Calu3 (cell line): ENCODE results near the gene MALRD1. TPM values are rescaled to one million over a fixed set of nuclear protein-coding genes. Genes with fewer than 3 reads are reported as not detected.

Experiments
- BruUV-seq: library from RNA; stranded (reverse); fragments of 400-500 nt; replicated peaks from 2 replicates; lab custom pipeline; 2021; lab: Mats Ljungman, UMichigan
- CTCF ChIA-PET: fragments of 300-600 bp; sonication (Branson Sonifier 250); formaldehyde crosslinking; loops from one replicate; lab custom pipeline; 2022; ENCODE audit warnings: antibody characterized with exemption; lab: Charles Lee
- DNase-seq: peaks from one replicate; pipeline ENCODE4 v3.0.0; 2022
- H3K27ac Mint-ChIP-seq: one replicate; pipeline ENCODE4 v1.8.0; 2022; ENCODE audit warnings: mixed read lengths; ENCODE audit not compliant: unreplicated experiment
- H3K27me3 Mint-ChIP-seq: one replicate; pipeline ENCODE4 v1.8.0; 2022; ENCODE audit warnings: mixed read lengths; ENCODE audit not compliant: unreplicated experiment
- H3K36me3 Mint-ChIP-seq: one replicate; pipeline ENCODE4 v1.8.0; 2022; ENCODE audit warnings: mild to moderate bottlenecking, moderate library complexity, mixed read lengths; ENCODE audit not compliant: insufficient read depth, unreplicated experiment
- H3K4me1 Mint-ChIP-seq: one replicate; pipeline ENCODE4 v1.8.0; 2022; ENCODE audit warnings: mild to moderate bottlenecking, low read depth, mixed read lengths; ENCODE audit not compliant: unreplicated experiment
- H3K4me3 Mint-ChIP-seq: one replicate; pipeline ENCODE4 v1.8.0; 2022; ENCODE audit warnings: mild to moderate bottlenecking, low read depth, moderate library complexity, mixed read lengths; ENCODE audit not compliant: unreplicated experiment
- H3K9me3 Mint-ChIP-seq: one replicate; pipeline ENCODE4 v1.8.0; 2022; ENCODE audit warnings: low read depth, mixed read lengths; ENCODE audit not compliant: unreplicated experiment
- intact Hi-C: fragments of 100-400 bp; cut with micrococcal nuclease; formaldehyde crosslinking; loops from one replicate; pipeline ENCODE4 v1.10.0; 2022; ENCODE audit not compliant: unreplicated experiment
- total RNA-seq: library from RNA; stranded (reverse); gene quantifications from 2 replicates; pipeline ENCODE4 v1.2.3, GENCODE V29; 2022
- TF ChIP-seq, protein P1 (sequence below): fragments of 200-600 bp; IDR thresholded peaks from one replicate; pipeline ENCODE4 v1.8.0; 2022; ENCODE audit warnings: antibody characterized with exemption; ENCODE audit not compliant: unreplicated experiment

Gene MALRD1
- total RNA-seq, 1 experiment from 2014 or later = not detected

- Mint-ChIP-seq H3K4me1 (no peaks in the 10 kb centered on the region), H3K4me3 (no peak overlapping the region), H3K36me3 (no peaks in the 10 kb centered on the region), H3K9me3 (no peaks in the 10 kb centered on the region), H3K27ac (no peak overlapping the region), H3K27me3 (no peaks in the 10 kb centered on the region)
- no peak for DNase-seq
- CTCF ChIA-PET = no interaction called here
- intact Hi-C loops = no loop called here
- no TSS peak for BruUV-seq
- TF ChIP-seq, protein P1, sequence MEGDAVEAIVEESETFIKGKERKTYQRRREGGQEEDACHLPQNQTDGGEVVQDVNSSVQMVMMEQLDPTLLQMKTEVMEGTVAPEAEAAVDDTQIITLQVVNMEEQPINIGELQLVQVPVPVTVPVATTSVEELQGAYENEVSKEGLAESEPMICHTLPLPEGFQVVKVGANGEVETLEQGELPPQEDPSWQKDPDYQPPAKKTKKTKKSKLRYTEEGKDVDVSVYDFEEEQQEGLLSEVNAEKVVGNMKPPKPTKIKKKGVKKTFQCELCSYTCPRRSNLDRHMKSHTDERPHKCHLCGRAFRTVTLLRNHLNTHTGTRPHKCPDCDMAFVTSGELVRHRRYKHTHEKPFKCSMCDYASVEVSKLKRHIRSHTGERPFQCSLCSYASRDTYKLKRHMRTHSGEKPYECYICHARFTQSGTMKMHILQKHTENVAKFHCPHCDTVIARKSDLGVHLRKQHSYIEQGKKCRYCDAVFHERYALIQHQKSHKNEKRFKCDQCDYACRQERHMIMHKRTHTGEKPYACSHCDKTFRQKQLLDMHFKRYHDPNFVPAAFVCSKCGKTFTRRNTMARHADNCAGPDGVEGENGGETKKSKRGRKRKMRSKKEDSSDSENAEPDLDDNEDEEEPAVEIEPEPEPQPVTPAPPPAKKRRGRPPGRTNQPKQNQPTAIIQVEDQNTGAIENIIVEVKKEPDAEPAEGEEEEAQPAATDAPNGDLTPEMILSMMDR = no peak
Observed at GRCh38 chr10:19461588-19461987, 413.0 kb downstream of the MALRD1 start.

- Mint-ChIP-seq H3K36me3 (no peaks in the 10 kb centered on the region), H3K27ac (no peak overlapping the region), H3K4me1 (no peaks in the 10 kb centered on the region), H3K9me3 (peaks cover 4% of the 10 kb centered on the region), H3K4me3 (no peak overlapping the region), H3K27me3 (no peaks in the 10 kb centered on the region)
- intact Hi-C loops = no loop called here
- BruUV-seq = no TSS peak
- DNase-seq = no peak
- CTCF ChIA-PET = no interaction called here
- TF ChIP-seq, protein P1 = no peak
Observed at GRCh38 chr10:19466709-19467108, 418.1 kb downstream of the MALRD1 start.

DNA sequence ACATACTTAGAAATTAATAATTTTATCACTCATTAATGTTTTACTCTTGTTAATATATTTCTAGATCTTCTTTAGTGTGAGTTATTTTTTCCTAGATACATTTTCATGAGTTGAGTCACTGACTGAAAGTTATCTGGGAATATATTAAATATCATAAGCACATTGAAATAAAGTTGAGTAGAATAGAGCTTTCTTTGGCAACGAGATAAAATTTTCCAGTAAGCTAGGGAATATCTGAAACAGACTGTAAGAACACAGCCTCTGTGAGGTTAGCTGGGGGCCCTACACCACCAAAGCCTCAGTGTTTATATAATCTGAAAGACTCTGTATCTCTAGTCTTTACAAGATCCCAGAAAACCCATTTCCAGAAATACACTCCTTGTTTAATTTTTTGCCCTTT, 419.8 kb downstream of the MALRD1 start:
- Mint-ChIP-seq H3K4me1 (no peaks in the 10 kb centered on the region), H3K4me3 (no peak overlapping the region), H3K36me3 (no peaks in the 10 kb centered on the region), H3K27ac (no peak overlapping the region), H3K27me3 (no peaks in the 10 kb centered on the region), H3K9me3 (peaks cover 6% of the 10 kb centered on the region)
- intact Hi-C loops = no loop called here
- CTCF ChIA-PET = no interaction called here
- TF ChIP-seq, protein P1 = no peak
- DNase-seq = no peak
- no TSS peak for BruUV-seq

GRCh38 chr10:19469521-19469920, 420.9 kb downstream of the MALRD1 start:
- intact Hi-C loops = no loop called here
- Mint-ChIP-seq H3K4me1 (no peaks in the 10 kb centered on the region), H3K9me3 (peaks cover 6% of the 10 kb centered on the region), H3K27me3 (no peaks in the 10 kb centered on the region), H3K4me3 (no peak overlapping the region), H3K36me3 (no peaks in the 10 kb centered on the region), H3K27ac (no peak overlapping the region)
- no TSS peak for BruUV-seq
- TF ChIP-seq, protein P1 = no peak
- CTCF ChIA-PET = interaction anchor here (0.8 kb wide), 1 partner anchor 681 kb away, joined by 3 read pairs; no protein-coding TSS in a partner anchor
- no peak for DNase-seq
